H9 (cell line): ENCODE measurements around the gene SLC52A3. TPM values are rescaled to one million over a fixed set of nuclear protein-coding genes. Genes with fewer than 3 reads are reported as not detected.

ENCODE experiments used
- DNase-seq: peaks from one replicate; pipeline ENCODE4 v3.0.0-alpha.2; 2017
- H2AFZ ChIP-seq: one replicate; pipeline ENCODE4 v1.6.1; 2013; ENCODE audit warnings: mild to moderate bottlenecking, low read length, control low read depth, moderate library complexity
- H2AK5ac ChIP-seq: 2 replicates; pipeline ENCODE4 v1.6.1; 2013; ENCODE audit warnings: low read length, control low read depth, mixed read lengths; ENCODE audit not compliant: insufficient read length
- H2BK120ac ChIP-seq: one replicate; pipeline ENCODE4 v1.6.1; 2013; ENCODE audit warnings: low read depth, mild to moderate bottlenecking, low read length, control low read depth, inconsistent platforms; ENCODE audit not compliant: poor library complexity, severe bottlenecking
- H2BK12ac ChIP-seq: 2 replicates; pipeline ENCODE4 v1.6.1; 2013; ENCODE audit warnings: low read length, control low read depth, mixed read lengths, low read depth; ENCODE audit not compliant: insufficient read length
- H2BK15ac ChIP-seq: 2 replicates; pipeline ENCODE4 v1.6.1; 2013; ENCODE audit warnings: low read depth, low read length, control low read depth
- H2BK20ac ChIP-seq: one replicate; pipeline ENCODE4 v1.6.1; 2013; ENCODE audit warnings: low read depth, mild to moderate bottlenecking, low read length, control low read depth, inconsistent platforms; ENCODE audit not compliant: poor library complexity, severe bottlenecking
- H2BK5ac ChIP-seq: 2 replicates; pipeline ENCODE4 v1.6.1; 2013; ENCODE audit warnings: low read length, control low read depth, mixed read lengths; ENCODE audit not compliant: insufficient read length
- H3K14ac ChIP-seq: 2 replicates; pipeline ENCODE4 v1.6.1; 2013; ENCODE audit warnings: low read length, control low read depth; ENCODE audit not compliant: insufficient read depth
- H3K18ac ChIP-seq: 2 replicates; pipeline ENCODE4 v1.6.1; 2013; ENCODE audit warnings: low read depth, mild to moderate bottlenecking, mixed read lengths, low read length, control low read depth; ENCODE audit not compliant: insufficient read length
- H3K23ac ChIP-seq: 2 replicates; pipeline ENCODE4 v1.6.1; 2013; ENCODE audit warnings: low read length, control low read depth, mixed read lengths, low read depth; ENCODE audit not compliant: insufficient read length
- H3K23me2 ChIP-seq: 2 replicates; pipeline ENCODE4 v1.6.1; 2013; ENCODE audit warnings: low read depth, mild to moderate bottlenecking, mixed read lengths, low read length, control low read depth; ENCODE audit not compliant: insufficient read length, poor library complexity, severe bottlenecking
- H3K27ac ChIP-seq: 2 replicates; pipeline ENCODE4 v1.5.1; 2013; ENCODE audit warnings: low read length, control low read depth, mixed read lengths, low read depth; ENCODE audit not compliant: insufficient read length
- H3K27me3 ChIP-seq: 2 replicates; pipeline ENCODE4 v1.6.1; 2013; ENCODE audit warnings: low read length, control low read depth, inconsistent platforms; ENCODE audit not compliant: insufficient read depth
- H3K4ac ChIP-seq: 2 replicates; pipeline ENCODE4 v1.6.1; 2013; ENCODE audit warnings: low read depth, mild to moderate bottlenecking, control low read depth, inconsistent platforms, low read length, moderate library complexity
- H3K4me1 ChIP-seq: 2 replicates; pipeline ENCODE4 v1.6.1; 2013; ENCODE audit warnings: low read length, control low read depth, inconsistent platforms; ENCODE audit not compliant: insufficient read depth
- H3K4me2 ChIP-seq: 2 replicates; pipeline ENCODE4 v1.6.1; 2013; ENCODE audit warnings: low read length, control low read depth, mixed read lengths; ENCODE audit not compliant: insufficient read length, insufficient read depth
- H3K56ac ChIP-seq: 2 replicates; pipeline ENCODE4 v1.6.1; 2013; ENCODE audit warnings: low read depth, mild to moderate bottlenecking, mixed read lengths, low read length, control low read depth; ENCODE audit not compliant: insufficient read length
- H3K79me1 ChIP-seq: 2 replicates; pipeline ENCODE4 v1.6.1; 2013; ENCODE audit warnings: low read depth, mild to moderate bottlenecking, moderate library complexity, low read length, control low read depth, inconsistent platforms; ENCODE audit not compliant: insufficient read depth, poor library complexity, severe bottlenecking
- H3K79me2 ChIP-seq: 2 replicates; pipeline ENCODE4 v1.6.1; 2013; ENCODE audit warnings: low read length, control low read depth, inconsistent platforms; ENCODE audit not compliant: insufficient read depth
- H3K9ac ChIP-seq: 2 replicates; pipeline ENCODE4 v1.6.1; 2013; ENCODE audit warnings: low read length, control low read depth, mixed read lengths; ENCODE audit not compliant: insufficient read length; ENCODE audit errors: extremely low read depth
- H3K9me3 ChIP-seq: one replicate; pipeline ENCODE4 v1.6.1; 2013; ENCODE audit warnings: low read depth, low read length, inconsistent platforms; ENCODE audit not compliant: control insufficient read depth
- H3T11ph ChIP-seq: one replicate; pipeline ENCODE4 v1.6.1; 2013; ENCODE audit warnings: mild to moderate bottlenecking, low read length, control low read depth, inconsistent platforms
- H4K20me1 ChIP-seq: one replicate; pipeline ENCODE4 v1.6.1; 2013; ENCODE audit not compliant: control insufficient read depth, insufficient read length, insufficient read depth
- H4K5ac ChIP-seq: 2 replicates; pipeline ENCODE4 v1.6.1; 2013; ENCODE audit warnings: low read depth, mild to moderate bottlenecking, mixed read lengths, low read length, control low read depth; ENCODE audit not compliant: insufficient read length
- H4K8ac ChIP-seq: replicated peaks from 2 replicates; pipeline ENCODE4 v1.6.1; 2013; ENCODE audit warnings: low read length, control low read depth, mixed read lengths, low read depth; ENCODE audit not compliant: insufficient read length
- H4K91ac ChIP-seq: 2 replicates; pipeline ENCODE4 v1.6.1; 2013; ENCODE audit warnings: low read depth, mild to moderate bottlenecking, moderate library complexity, mixed read lengths, low read length, control low read depth; ENCODE audit not compliant: insufficient read length
- H3K27ac Mint-ChIP-seq, 3 experiments: 2 replicates in 2 of 3; 3 replicates in 1 of 3; pipeline ENCODE4 v1.8.0; 2020 to 2021; ENCODE audit warnings: mixed read lengths in 3 of 3, mild to moderate bottlenecking in 1 of 3, moderate library complexity in 1 of 3
- H3K27me3 Mint-ChIP-seq: 2 replicates; pipeline ENCODE4 v1.8.0; 2021; ENCODE audit warnings: low read depth, mild to moderate bottlenecking, moderate library complexity, mixed read lengths
- H3K36me3 Mint-ChIP-seq, 3 experiments: 2 replicates in 2 of 3; 3 replicates in 1 of 3; pipeline ENCODE4 v1.8.0; 2020 to 2021; ENCODE audit warnings: low read depth in 3 of 3, mixed read lengths in 3 of 3; ENCODE audit not compliant: insufficient read depth in 1 of 3
- H3K4me1 Mint-ChIP-seq, 2 experiments: 2 replicates each; pipeline ENCODE4 v1.8.0; 2020; ENCODE audit warnings: mixed read lengths in 2 of 2
- H3K4me3 Mint-ChIP-seq, 2 experiments: 2 replicates in 1 of 2; 3 replicates in 1 of 2; pipeline ENCODE4 v1.8.0; 2020 to 2021; ENCODE audit warnings: mild to moderate bottlenecking in 2 of 2, mixed read lengths in 2 of 2, moderate library complexity in 1 of 2
- H3K9me3 Mint-ChIP-seq, 2 experiments: 2 replicates in 1 of 2; 3 replicates in 1 of 2; pipeline ENCODE4 v1.8.0; 2020; ENCODE audit warnings: mild to moderate bottlenecking in 2 of 2, mixed read lengths in 2 of 2, moderate library complexity in 1 of 2
- WGBS: extraction: QIAGEN DNeasy Blood & Tissue Kit; methylation state at CpG from one replicate; pipeline ENCODE4 v1.1.7; 2013; ENCODE audit warnings: missing lambda C conversion rate, low lambda C conversion rate, mixed read lengths; ENCODE audit not compliant: insufficient read length; ENCODE audit errors: extremely low coverage; 5-methylcytosine and 5-hydroxymethylcytosine counted together
- total RNA-seq: library from RNA; stranded (reverse); gene quantifications from 2 replicates; pipeline ENCODE4 v1.2.1, GENCODE V29; 2021
- TF ChIP-seq, protein P1 (sequence below): fragments of 200-600 bp; sonication (generic); conservative IDR thresholded peaks from 3 replicates; pipeline ENCODE4 v1.8.0; 2021; ENCODE audit warnings: antibody characterized with exemption, mild to moderate bottlenecking

The SLC52A3 gene
- total RNA-seq, 1 experiment from 2014 or later, result 3.3 TPM

DNA sequence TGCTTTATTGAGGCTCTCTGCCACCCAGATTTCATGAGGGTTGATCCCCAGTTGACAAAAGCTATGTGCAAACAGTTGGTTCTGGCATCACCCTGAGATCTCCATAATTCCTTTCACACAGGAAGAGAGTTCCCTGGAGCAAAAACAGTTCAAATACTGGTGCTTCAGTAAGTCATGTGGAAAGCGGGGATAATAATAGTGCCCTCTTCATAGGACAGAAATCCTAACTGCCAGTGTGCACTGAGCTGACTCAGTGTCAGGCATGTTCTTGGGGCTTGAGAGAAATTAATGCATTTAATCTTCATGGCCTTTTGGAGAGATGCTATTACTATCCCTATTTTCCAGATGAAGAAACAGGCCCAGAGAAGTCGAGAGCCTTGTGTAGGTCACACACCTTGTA lies 7.9 kb upstream of the SLC52A3 start:
- Histone ChIP-seq H3K79me1 (no peaks in the 10 kb centered on the region), H3T11ph (no peak overlapping the region), H2BK12ac (no peak overlapping the region), H3K9me3 (no peaks in the 10 kb centered on the region), H2BK15ac (no peak overlapping the region), H3K27ac (no peak overlapping the region), H3K56ac (no peak overlapping the region), H4K91ac (no peak overlapping the region), H3K23ac (no peak overlapping the region), H3K4me1 (peaks cover 5% of the 10 kb centered on the region; the same call in 1 of the 2 replicates), H2BK120ac (no peak overlapping the region), H3K4ac (no peak overlapping the region), H3K4me2 (no peak overlapping the region), H2AK5ac (no peak overlapping the region), H3K14ac (no peak overlapping the region), H4K5ac (no peak overlapping the region), H4K8ac (no peak overlapping the region), H3K27me3 (no peaks in the 10 kb centered on the region), H2BK5ac (no peak overlapping the region), H2BK20ac (no peak overlapping the region), H3K9ac (no peak overlapping the region), H3K23me2 (no peaks in the 10 kb centered on the region), H4K20me1 (no peaks in the 10 kb centered on the region), H3K79me2 (no peaks in the 10 kb centered on the region), H3K18ac (no peak overlapping the region), H2AFZ (no peak overlapping the region)
- Mint-ChIP-seq H3K27me3 (no peaks in the 10 kb centered on the region), H3K4me1 (peaks cover 30 to 37% of the 10 kb centered on the region in 2 experiments), H3K9me3 (no peaks in the 10 kb centered on the region; a peak in 1 of 5 replicates), H3K4me3 (no peak overlapping the region), H3K36me3 (no peaks in the 10 kb centered on the region), H3K27ac (no peak overlapping the region; a peak in 1 of 7 replicates)
- no peak for DNase-seq
- TF ChIP-seq, protein P1, sequence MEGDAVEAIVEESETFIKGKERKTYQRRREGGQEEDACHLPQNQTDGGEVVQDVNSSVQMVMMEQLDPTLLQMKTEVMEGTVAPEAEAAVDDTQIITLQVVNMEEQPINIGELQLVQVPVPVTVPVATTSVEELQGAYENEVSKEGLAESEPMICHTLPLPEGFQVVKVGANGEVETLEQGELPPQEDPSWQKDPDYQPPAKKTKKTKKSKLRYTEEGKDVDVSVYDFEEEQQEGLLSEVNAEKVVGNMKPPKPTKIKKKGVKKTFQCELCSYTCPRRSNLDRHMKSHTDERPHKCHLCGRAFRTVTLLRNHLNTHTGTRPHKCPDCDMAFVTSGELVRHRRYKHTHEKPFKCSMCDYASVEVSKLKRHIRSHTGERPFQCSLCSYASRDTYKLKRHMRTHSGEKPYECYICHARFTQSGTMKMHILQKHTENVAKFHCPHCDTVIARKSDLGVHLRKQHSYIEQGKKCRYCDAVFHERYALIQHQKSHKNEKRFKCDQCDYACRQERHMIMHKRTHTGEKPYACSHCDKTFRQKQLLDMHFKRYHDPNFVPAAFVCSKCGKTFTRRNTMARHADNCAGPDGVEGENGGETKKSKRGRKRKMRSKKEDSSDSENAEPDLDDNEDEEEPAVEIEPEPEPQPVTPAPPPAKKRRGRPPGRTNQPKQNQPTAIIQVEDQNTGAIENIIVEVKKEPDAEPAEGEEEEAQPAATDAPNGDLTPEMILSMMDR, result no peak
- no CpG with 5 or more reads among the region's 2 CpGs for WGBS
